Lower leg skin (tissue), 4 donors: ENCODE measurements around the gene DNAL1. TPM values are rescaled to one million over a fixed set of nuclear protein-coding genes. Genes with fewer than 3 reads are reported as not detected.

Experiments used
- DNase-seq, 2 donors: peaks; one replicate each; pipeline ENCODE4 v3.0.0-alpha.2; 2019; ENCODE audit warnings: low spot score in 2 of 2
- H3K4me3 ChIP-seq: fragments of 200-600 bp; sonication (generic); 2 replicates; pipeline ENCODE4 v1.5.1; 2017; ENCODE audit warnings: mild to moderate bottlenecking, low read depth; ENCODE audit not compliant: poor library complexity, severe bottlenecking
- POLR2A ChIP-seq, 2 donors: fragments of 450-650 bp; IDR thresholded peaks; one replicate each; pipeline ENCODE4 v1.6.1; 2016 to 2017; ENCODE audit warnings: antibody characterized with exemption in 2 of 2, mild to moderate bottlenecking in 1 of 2, moderate library complexity in 1 of 2
- WGBS, 2 donors: methylation state at CpG; one replicate each; pipeline ENCODE4 v1.1.5; 2018; 5-methylcytosine and 5-hydroxymethylcytosine counted together
- intact Hi-C: fragments of 100-400 bp; cut with DNase I; formaldehyde crosslinking; loops from one replicate; pipeline ENCODE4 v1.15.0; 2023; ENCODE audit warnings: low total_unique reads
- total RNA-seq, 4 donors: library from RNA; depleted of rRNA; stranded (reverse); fragments of >200 nt; gene quantifications; one replicate each; pipeline ENCODE4 v1.1.0, GENCODE V29; 2016
- TF ChIP-seq, protein P1 (sequence below), 3 donors: fragments of 450-650 bp; IDR thresholded peaks; one replicate each; pipeline ENCODE4 v1.5.1; 2016; ENCODE audit warnings: antibody characterized with exemption in 3 of 3, mild to moderate bottlenecking in 3 of 3, moderate library complexity in 2 of 3

Gene DNAL1
- total RNA-seq, 4 donors from 2014 or later, result 1.3 to 5.4 (median 3.1) TPM

DNA sequence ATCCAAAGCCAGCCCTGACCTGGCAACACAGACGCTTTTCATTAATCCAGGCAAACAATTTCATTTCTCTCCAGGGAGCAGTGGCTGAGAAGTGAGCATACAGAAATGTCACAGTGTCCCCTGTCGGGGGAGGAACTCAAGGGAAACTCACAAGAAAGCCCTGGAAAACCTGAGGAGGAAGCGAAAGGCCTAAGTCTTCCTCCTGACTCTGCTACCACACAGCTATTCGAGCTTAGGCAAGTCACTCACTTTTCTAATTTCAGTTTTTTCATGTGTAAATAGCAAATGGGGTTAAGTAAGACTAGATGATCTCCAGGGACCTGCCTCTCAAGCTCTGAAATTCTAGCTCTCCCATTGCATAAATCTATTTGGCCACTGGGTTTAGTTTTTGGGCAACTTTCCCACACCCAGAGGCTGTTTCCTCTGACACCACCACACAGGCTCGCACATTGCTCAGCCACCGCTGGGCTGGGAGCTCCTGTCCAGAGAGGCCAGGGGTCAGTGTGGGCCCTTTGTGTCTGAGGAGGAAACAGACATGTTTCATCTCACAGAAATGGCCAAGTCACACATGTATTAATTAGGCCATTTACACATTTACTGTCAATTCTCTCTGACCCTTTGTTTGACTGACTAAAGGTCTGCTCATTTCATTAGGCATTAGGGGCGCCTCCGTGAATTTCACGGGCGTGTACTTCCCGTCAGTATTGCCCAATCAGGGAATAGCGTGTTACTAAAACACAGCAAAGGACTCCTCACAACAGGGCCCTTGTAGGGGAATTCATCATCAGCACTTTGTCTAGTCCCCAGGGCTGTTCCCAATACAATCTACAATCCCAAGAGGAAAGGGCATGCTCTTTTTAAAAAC is 79.2 kb downstream of the DNAL1 start:
- WGBS, 2 donors, result 31 to 33% methylated on average over 12 of the region's 12 CpGs
- TF ChIP-seq, protein P1, sequence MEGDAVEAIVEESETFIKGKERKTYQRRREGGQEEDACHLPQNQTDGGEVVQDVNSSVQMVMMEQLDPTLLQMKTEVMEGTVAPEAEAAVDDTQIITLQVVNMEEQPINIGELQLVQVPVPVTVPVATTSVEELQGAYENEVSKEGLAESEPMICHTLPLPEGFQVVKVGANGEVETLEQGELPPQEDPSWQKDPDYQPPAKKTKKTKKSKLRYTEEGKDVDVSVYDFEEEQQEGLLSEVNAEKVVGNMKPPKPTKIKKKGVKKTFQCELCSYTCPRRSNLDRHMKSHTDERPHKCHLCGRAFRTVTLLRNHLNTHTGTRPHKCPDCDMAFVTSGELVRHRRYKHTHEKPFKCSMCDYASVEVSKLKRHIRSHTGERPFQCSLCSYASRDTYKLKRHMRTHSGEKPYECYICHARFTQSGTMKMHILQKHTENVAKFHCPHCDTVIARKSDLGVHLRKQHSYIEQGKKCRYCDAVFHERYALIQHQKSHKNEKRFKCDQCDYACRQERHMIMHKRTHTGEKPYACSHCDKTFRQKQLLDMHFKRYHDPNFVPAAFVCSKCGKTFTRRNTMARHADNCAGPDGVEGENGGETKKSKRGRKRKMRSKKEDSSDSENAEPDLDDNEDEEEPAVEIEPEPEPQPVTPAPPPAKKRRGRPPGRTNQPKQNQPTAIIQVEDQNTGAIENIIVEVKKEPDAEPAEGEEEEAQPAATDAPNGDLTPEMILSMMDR (IDR thresholded peaks at IDR 0.05), result peak in 1 of 3 donors; percentile 4
- TF ChIP-seq POLR2A (IDR thresholded peaks at IDR 0.05), result no peak
- peak; percentile 84 to 94 for DNase-seq
- intact Hi-C loops, result no loop called here
- H3K4me3 ChIP-seq, result no peak overlapping the region

DNA sequence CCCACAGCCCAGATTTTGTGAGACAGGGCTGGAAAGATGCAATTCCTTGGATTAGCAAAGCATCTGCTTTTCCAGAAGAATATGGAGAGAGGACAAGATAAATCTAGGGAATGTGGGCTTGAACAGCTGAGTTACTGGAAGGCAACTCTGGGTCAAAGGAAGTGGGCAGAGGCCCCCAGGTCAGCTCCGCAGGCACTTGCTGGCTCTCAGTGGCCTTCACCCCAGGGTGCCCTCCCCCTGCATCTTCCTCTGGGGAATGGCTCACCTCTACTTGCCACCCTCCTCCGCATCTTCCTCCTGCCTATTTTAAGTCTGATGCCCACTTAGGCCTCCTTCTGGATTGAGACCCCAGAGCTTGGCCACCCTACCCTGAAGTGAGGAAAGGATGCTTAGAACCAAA is 79.9 kb downstream of the DNAL1 start:
- intact Hi-C loops, result loop anchor here (5.0 kb wide), 1 partner anchor 103 kb away; no protein-coding TSS in a partner anchor
- WGBS, 2 donors, result 77 to 82% methylated on average over 2 of the region's 2 CpGs

DNA sequence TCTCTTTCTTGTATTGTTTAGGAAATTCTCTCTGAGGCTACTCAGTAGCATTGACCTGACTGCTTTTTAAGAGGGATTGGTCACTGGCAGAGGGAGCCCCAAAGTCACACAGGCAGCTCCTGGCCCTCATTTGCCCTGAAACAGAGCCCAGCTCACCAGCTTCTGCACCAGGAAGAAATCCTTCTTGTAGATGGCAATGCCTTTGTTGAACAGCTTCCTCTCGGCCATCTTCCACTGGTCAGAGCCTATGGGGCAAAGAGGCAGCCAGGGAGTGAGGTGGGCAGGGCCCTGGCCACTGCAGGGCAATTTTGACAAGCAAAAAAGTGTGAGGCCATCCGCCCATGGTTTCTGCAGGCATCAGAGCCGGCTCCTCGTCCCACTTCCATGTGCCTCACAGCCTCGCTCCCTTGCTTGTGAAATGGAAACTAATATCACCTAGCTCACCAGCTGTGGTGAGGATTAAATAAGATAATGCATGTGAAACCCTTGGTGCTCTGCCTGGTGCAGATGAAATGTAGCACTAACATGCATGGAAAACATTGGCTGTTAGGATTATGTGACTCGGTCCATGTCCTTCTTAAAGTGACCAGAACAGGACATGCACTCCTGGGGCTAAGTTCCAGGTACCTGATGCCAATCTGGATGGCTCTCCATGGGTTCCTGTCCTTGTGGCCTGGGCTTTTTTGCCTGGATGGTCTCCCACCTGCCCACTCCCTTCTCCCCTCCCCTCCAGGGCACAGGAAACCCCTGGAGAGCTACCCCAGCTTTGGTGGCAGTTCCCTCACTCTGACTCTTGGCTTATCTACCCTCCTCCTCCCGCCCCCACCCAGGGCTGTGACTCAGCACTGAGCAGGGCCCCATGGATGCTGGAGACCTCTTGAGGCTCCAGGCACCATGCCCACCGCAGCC is 80.6 kb downstream of the DNAL1 start:
- 81 to 83% methylated on average over 8 of the region's 8 CpGs for WGBS, 2 donors
- no peak overlapping the region for H3K4me3 ChIP-seq
- peak in 1 of 2 donors; percentile 79 for DNase-seq
- TF ChIP-seq, protein P1 (IDR thresholded peaks at IDR 0.05), result no peak
- TF ChIP-seq POLR2A (IDR thresholded peaks at IDR 0.05), result no peak
- intact Hi-C loops, result loop anchor here (5.0 kb wide), 1 partner anchor 102 kb away; no protein-coding TSS in a partner anchor

More for the DNA sequence above, 79.9 kb downstream of the DNAL1 start:
- peak in 1 of 2 donors; percentile 63 for DNase-seq
- TF ChIP-seq POLR2A (IDR thresholded peaks at IDR 0.05), result no peak
- TF ChIP-seq, protein P1 (IDR thresholded peaks at IDR 0.05), result no peak
- no peak overlapping the region for H3K4me3 ChIP-seq

DNA sequence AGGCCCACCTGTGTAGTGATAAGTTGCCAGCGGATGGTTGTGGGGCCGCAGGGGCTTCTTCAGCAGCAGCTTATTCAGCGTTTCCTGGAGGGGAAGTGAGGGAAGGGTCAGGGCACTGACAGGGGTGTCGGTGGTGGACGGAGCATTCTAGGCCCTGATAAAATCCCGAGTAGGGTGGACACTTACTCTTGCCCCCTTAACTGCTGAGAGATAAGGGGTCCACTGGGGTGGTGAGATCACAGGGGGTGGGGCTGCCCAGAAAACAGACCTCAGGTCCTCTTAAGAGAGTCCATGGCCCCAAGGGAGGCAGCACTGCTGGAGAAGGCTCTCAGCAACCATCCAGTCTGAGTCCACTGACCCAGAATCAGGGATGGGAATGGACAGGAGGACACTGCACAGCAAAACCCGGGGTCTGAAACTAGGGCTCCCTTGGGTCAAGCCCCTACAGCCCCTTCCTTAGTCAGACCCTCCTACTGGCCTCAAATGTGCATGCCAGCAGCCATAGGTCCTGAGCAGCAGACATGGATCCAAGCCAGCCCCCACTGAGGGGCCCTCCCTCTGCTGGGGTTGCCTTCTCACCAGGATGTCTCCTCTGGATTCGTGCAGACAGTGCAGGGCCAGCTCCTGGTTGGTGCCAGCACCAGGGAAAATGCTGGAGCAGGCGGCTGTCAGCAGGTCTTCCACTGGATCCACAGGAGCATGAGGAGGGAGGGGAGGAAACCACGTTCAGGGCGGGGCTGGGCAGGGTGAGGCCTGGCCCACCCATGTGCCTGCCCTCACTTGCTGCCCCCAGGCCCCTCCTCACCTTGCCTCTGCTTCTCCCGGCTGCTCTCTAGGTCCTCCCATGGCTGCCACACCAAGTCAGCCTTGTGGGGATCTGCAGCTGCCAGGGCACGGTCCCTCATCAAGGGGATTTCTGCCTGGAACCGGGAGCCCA is 81.5 kb downstream of the DNAL1 start:
- H3K4me3 ChIP-seq, result no peak overlapping the region
- peak in 1 of 2 donors; percentile 84 for DNase-seq
- intact Hi-C loops, result loop anchor here (5.0 kb wide), 1 partner anchor 101 kb away; no protein-coding TSS in a partner anchor
- TF ChIP-seq, protein P1 (IDR thresholded peaks at IDR 0.05), result no peak
- no peak for TF ChIP-seq POLR2A (IDR thresholded peaks at IDR 0.05)
- WGBS, 2 donors, result 54 to 69% methylated on average over 13 of the region's 14 CpGs

DNA sequence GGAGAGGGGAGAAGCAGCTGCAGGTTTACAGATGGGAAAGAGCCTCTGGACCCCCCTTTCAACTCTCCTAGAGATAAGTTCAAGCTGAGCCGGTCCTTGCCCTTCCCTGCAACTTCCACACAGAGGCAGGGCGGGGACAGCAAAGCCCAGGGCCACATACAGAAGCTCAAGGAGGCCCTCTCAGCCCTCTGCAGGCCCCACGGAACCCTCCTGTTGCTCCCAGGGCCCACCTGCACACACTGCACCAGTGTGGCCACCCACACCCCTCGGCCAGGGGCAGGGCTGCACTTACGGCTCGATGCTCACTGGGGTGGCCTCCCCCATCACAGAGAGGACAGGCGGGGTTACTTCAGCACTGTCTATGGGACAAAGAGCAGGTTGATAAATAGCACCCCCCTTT is 82.4 kb downstream of the DNAL1 start:
- intact Hi-C loops, result loop anchor here (5.0 kb wide), 1 partner anchor 100 kb away; no protein-coding TSS in a partner anchor
- peak in 1 of 2 donors; percentile 77 for DNase-seq
- 78 to 86% methylated on average over 7 of the region's 7 CpGs for WGBS, 2 donors

More for the DNA sequence above, 82.4 kb downstream of the DNAL1 start:
- H3K4me3 ChIP-seq, result no peak overlapping the region
- TF ChIP-seq, protein P1 (IDR thresholded peaks at IDR 0.05), result no peak
- TF ChIP-seq POLR2A (IDR thresholded peaks at IDR 0.05), result no peak
